ENCODE measurements around the gene C9orf78.

C9orf78 gene

GRCh38 chr9:129781131-129781530, 53.9 kb downstream of the C9orf78 start:
- TF ChIP-seq CTCF (IDR thresholded peaks at IDR 0.05), result no peak

GRCh38 chr9:129779560-129780190, 55.4 kb downstream of the C9orf78 start:
- H3K27ac ChIP-seq, result no peak overlapping the region
- no peak for TF ChIP-seq CTCF (IDR thresholded peaks at IDR 0.05)
- H3K4me3 ChIP-seq, result no peak overlapping the region
- DNase-seq (ENCODE audit: low spot score), result no peak

More at GRCh38 chr9:129781131-129781530, 53.9 kb downstream of the C9orf78 start:
- Histone ChIP-seq H3K27ac (no peak overlapping the region), H3K4me3 (no peak overlapping the region)
- DNase-seq (ENCODE audit: low spot score), result no peak

GRCh38 chr9:129778469-129778868, 56.6 kb downstream of the C9orf78 start:
- DNase-seq (ENCODE audit: low spot score), result no peak
- Histone ChIP-seq H3K4me3 (no peak overlapping the region), H3K27ac (no peak overlapping the region)
- TF ChIP-seq CTCF (IDR thresholded peaks at IDR 0.05), result no peak

DNA sequence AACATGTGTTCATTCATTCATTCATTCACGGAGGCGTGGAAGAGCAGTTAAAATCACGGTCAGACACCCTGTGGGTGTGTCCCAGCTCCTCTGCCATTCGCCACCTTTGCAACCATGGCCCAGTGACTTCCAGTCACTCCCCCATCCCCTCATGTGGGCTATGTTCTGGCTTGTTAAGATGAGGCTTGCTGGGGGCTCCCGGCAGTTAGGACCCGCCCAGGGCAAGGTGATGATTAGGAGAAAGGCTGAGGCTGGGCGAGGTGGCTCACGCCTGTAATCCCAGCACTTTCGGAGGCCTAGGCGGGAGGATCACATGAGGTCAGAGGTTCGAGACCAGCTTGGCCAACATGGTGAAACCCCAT, 57.3 kb downstream of the C9orf78 start:
- Histone ChIP-seq H3K4me3 (peak overlapping the region; percentile 45), H3K27ac (peak overlapping the region; percentile 62 to 80)
- DNase-seq (ENCODE audit: low spot score), result no peak
- no peak for TF ChIP-seq CTCF (IDR thresholded peaks at IDR 0.05)

Data from coronary artery (tissue), 2 donors.